ENCODE results near the gene AKR1B15. TPM values are rescaled to one million over a fixed set of nuclear protein-coding genes. Genes with fewer than 3 reads are reported as not detected.

AKR1B15 gene
- total RNA-seq, 1 experiment from 2014 or later = not detected

GRCh38 chr7:134509010-134509409 lies 39.9 kb upstream of the AKR1B15 start:
- H3K4me2 ChIP-seq (ENCODE audit: low read length) = no peak overlapping the region
- no peaks in the 10 kb centered on the region for H3K79me2 ChIP-seq (ENCODE audit: insufficient read depth, low read length)
- no peak overlapping the region for H3K27ac ChIP-seq (ENCODE audit: low read depth, low read length)
- no peak overlapping the region for H2AFZ ChIP-seq (ENCODE audit: low read depth, low read length, poor library complexity, severe bottlenecking)
- no peak for DNase-seq (ENCODE audit: low read depth, low spot score)
- H3K4me3 ChIP-seq (replicated peaks in 1 of 2; ENCODE audit: low read depth in 1 of 2, low read length in 2 of 2) = no peak overlapping the region
- H3K36me3 ChIP-seq (ENCODE audit: control insufficient read depth in 1 of 2, insufficient read depth in 2 of 2, low read length in 2 of 2) = no peaks in the 10 kb centered on the region
- POLR2A ChIA-PET = no interaction called here
- no TSS peak for BruUV-seq (replicated peaks)
- no peaks in the 10 kb centered on the region for H4K20me1 ChIP-seq (ENCODE audit: insufficient read depth)
- CTCF ChIA-PET = interaction anchor here (6.7 kb wide), 1 partner anchor 76 kb away, joined by 110 read pairs; no protein-coding TSS in a partner anchor
- intact Hi-C loops (cut with micrococcal nuclease) = no loop called here
- no peaks in the 10 kb centered on the region for H3K27me3 ChIP-seq (ENCODE audit: insufficient read depth, low read length)
- RAD21 ChIA-PET (ENCODE audit: low non-redundant PET in 1 of 2, low total read pairs in 2 of 2, uncharacterized antibody in 2 of 2, unreplicated experiment in 2 of 2) = no interaction called here
- H3K9me3 ChIP-seq (ENCODE audit: control insufficient read depth in 1 of 2, insufficient read depth in 1 of 2, low read depth in 1 of 2, low read length in 2 of 2) = no peaks in the 10 kb centered on the region
- H3K4me1 ChIP-seq (ENCODE audit: control insufficient read depth in 1 of 2, insufficient read depth in 2 of 2, low read length in 2 of 2) = peaks cover 7 to 23% of the 10 kb centered on the region in 2 experiments; a peak in 3 of 4 replicates
- no peak for ATAC-seq
- no peaks in the 10 kb centered on the region for H3K9me2 ChIP-seq (ENCODE audit: insufficient read depth)
- TF ChIP-seq ZBTB33 (IDR thresholded peaks at IDR 0.05; ENCODE audit: extremely low read depth, insufficient replicate concordance, low read length) = no peak
- TF ChIP-seq ZFX (IDR thresholded peaks at IDR 0.05) = no peak
- no peak for TF ChIP-seq ELF1 (IDR thresholded peaks at IDR 0.05; ENCODE audit: borderline replicate concordance, low read depth)
- TF ChIP-seq POLR2A (IDR thresholded peaks at IDR 0.05; ENCODE audit: borderline replicate concordance, extremely low read depth, insufficient read depth, insufficient read length) = no peak
- no peak for TF ChIP-seq EZH2 (IDR thresholded peaks at IDR 0.05)
- TF ChIP-seq RAD21 (IDR thresholded peaks at IDR 0.05; ENCODE audit: low read depth) = no peak
- no peak overlapping the region for H3K9ac ChIP-seq (ENCODE audit: low read length)

GRCh38 chr7:134510646-134511045 lies 38.3 kb upstream of the AKR1B15 start:
- BruUV-seq (replicated peaks) = no TSS peak
- ChIA-PET RAD21 (ENCODE audit: low non-redundant PET in 1 of 2, low total read pairs in 2 of 2, uncharacterized antibody in 2 of 2, unreplicated experiment in 2 of 2) (interaction anchor here in 1 of 2 experiments (1.4 kb wide), 1 partner anchor 66 kb away, joined by 3 read pairs; no protein-coding TSS in a partner anchor), CTCF (interaction anchor here (6.7 kb wide), 1 partner anchor 78 kb away, joined by 110 read pairs; no protein-coding TSS in a partner anchor), POLR2A (no interaction called here)
- Histone ChIP-seq H3K4me1 (ENCODE audit: control insufficient read depth in 1 of 2, insufficient read depth in 2 of 2, low read length in 2 of 2) (peaks cover 11 to 39% of the 10 kb centered on the region in 2 experiments), H3K79me2 (ENCODE audit: insufficient read depth, low read length) (no peaks in the 10 kb centered on the region), H3K9ac (ENCODE audit: low read length) (no peak overlapping the region), H3K36me3 (ENCODE audit: control insufficient read depth in 1 of 2, insufficient read depth in 2 of 2, low read length in 2 of 2) (no peaks in the 10 kb centered on the region), H3K9me2 (ENCODE audit: insufficient read depth) (no peaks in the 10 kb centered on the region), H4K20me1 (ENCODE audit: insufficient read depth) (no peaks in the 10 kb centered on the region), H3K27ac (ENCODE audit: low read depth, low read length) (no peak overlapping the region), H3K4me2 (ENCODE audit: low read length) (no peak overlapping the region), H3K4me3 (replicated peaks in 1 of 2; ENCODE audit: low read depth in 1 of 2, low read length in 2 of 2) (no peak overlapping the region), H3K27me3 (ENCODE audit: insufficient read depth, low read length) (no peaks in the 10 kb centered on the region), H3K9me3 (ENCODE audit: control insufficient read depth in 1 of 2, insufficient read depth in 1 of 2, low read depth in 1 of 2, low read length in 2 of 2) (no peaks in the 10 kb centered on the region), H2AFZ (ENCODE audit: low read depth, low read length, poor library complexity, severe bottlenecking) (no peak overlapping the region)
- intact Hi-C loops (cut with micrococcal nuclease) = no loop called here
- DNase-seq (ENCODE audit: low read depth, low spot score) (no peak), ATAC-seq (no peak)
- no peak for TF ChIP-seq YY1 (IDR thresholded peaks at IDR 0.05; ENCODE audit: extremely low read depth, insufficient replicate concordance, low read depth, low read length)
- TF ChIP-seq POLR2AphosphoS5 (IDR thresholded peaks at IDR 0.05; ENCODE audit: low read depth, low read length) = no peak
- TF ChIP-seq FOSL1 (IDR thresholded peaks at IDR 0.05; ENCODE audit: low read depth) = no peak
- no peak for TF ChIP-seq SRF (IDR thresholded peaks at IDR 0.05; ENCODE audit: low read depth)
- TF ChIP-seq MAX (IDR thresholded peaks at IDR 0.05) = no peak
- no peak for TF ChIP-seq ZBTB33 (IDR thresholded peaks at IDR 0.05; ENCODE audit: extremely low read depth, insufficient replicate concordance, low read length)
- no peak for TF ChIP-seq SIN3A (IDR thresholded peaks at IDR 0.05; ENCODE audit: low read depth)
- TF ChIP-seq CBX3 (IDR thresholded peaks at IDR 0.05; ENCODE audit: low read depth) = no peak
- TF ChIP-seq SP1 (IDR thresholded peaks at IDR 0.05; ENCODE audit: low read depth) = no peak
- TF ChIP-seq ATF3 (IDR thresholded peaks at IDR 0.05) = no peak
- no peak for TF ChIP-seq ELF1 (IDR thresholded peaks at IDR 0.05; ENCODE audit: borderline replicate concordance, low read depth)
